Measurements from ENCODE around the gene NGRN.
A peak's percentile ranks its signal among the peaks of the same experiment; 100 is the strongest.

DNA sequence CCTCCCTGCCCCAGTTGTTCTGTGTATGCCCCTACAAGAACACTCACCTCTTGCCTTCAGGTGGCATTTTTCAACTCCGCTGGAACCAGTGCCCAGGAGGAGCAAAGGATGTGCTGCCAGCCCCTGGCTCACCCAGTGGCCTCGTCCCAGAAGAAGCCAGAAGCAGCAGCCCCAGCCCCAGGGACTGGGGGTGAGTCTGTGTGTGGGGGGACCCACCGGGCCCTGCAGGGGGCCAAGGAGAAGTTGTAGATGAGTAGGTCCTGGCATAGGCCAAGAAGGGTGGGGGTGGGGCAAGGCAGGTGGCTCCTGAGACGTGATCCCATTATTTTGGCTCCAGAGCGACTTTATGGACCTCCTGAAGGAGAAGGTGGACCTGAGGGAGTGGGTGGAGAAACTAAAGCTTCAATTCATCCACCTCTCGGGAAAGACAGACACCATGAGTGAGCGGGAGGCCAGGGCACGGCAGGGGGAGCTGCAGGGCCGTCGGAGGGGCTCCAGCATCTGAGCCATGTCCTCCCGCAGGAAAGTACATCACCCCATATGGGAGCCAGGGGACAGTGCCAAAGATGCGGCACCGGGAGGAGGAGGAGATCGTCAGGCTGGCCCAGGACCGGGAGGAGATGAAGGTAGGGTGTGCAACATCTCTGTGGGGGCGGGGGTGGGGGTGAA, 29.3 kb downstream of the NGRN start:
- TF ChIP-seq, protein P1, sequence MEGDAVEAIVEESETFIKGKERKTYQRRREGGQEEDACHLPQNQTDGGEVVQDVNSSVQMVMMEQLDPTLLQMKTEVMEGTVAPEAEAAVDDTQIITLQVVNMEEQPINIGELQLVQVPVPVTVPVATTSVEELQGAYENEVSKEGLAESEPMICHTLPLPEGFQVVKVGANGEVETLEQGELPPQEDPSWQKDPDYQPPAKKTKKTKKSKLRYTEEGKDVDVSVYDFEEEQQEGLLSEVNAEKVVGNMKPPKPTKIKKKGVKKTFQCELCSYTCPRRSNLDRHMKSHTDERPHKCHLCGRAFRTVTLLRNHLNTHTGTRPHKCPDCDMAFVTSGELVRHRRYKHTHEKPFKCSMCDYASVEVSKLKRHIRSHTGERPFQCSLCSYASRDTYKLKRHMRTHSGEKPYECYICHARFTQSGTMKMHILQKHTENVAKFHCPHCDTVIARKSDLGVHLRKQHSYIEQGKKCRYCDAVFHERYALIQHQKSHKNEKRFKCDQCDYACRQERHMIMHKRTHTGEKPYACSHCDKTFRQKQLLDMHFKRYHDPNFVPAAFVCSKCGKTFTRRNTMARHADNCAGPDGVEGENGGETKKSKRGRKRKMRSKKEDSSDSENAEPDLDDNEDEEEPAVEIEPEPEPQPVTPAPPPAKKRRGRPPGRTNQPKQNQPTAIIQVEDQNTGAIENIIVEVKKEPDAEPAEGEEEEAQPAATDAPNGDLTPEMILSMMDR (conservative IDR thresholded peaks at IDR 0.05; ENCODE audit: low read depth in 2 of 2), result peak in 1 of 2 experiments; percentile 49; a peak in 3 of 4 replicates
- TF ChIP-seq, protein P2, sequence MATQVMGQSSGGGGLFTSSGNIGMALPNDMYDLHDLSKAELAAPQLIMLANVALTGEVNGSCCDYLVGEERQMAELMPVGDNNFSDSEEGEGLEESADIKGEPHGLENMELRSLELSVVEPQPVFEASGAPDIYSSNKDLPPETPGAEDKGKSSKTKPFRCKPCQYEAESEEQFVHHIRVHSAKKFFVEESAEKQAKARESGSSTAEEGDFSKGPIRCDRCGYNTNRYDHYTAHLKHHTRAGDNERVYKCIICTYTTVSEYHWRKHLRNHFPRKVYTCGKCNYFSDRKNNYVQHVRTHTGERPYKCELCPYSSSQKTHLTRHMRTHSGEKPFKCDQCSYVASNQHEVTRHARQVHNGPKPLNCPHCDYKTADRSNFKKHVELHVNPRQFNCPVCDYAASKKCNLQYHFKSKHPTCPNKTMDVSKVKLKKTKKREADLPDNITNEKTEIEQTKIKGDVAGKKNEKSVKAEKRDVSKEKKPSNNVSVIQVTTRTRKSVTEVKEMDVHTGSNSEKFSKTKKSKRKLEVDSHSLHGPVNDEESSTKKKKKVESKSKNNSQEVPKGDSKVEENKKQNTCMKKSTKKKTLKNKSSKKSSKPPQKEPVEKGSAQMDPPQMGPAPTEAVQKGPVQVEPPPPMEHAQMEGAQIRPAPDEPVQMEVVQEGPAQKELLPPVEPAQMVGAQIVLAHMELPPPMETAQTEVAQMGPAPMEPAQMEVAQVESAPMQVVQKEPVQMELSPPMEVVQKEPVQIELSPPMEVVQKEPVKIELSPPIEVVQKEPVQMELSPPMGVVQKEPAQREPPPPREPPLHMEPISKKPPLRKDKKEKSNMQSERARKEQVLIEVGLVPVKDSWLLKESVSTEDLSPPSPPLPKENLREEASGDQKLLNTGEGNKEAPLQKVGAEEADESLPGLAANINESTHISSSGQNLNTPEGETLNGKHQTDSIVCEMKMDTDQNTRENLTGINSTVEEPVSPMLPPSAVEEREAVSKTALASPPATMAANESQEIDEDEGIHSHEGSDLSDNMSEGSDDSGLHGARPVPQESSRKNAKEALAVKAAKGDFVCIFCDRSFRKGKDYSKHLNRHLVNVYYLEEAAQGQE (IDR thresholded peaks at IDR 0.05; ENCODE audit: unreplicated experiment), result no peak
- no peak for TF ChIP-seq CREB1 (CRISPR knock-in tag; IDR thresholded peaks at IDR 0.05; ENCODE audit: low read depth)
- TF ChIP-seq POLR2AphosphoS5 (IDR thresholded peaks at IDR 0.05; ENCODE audit: low read depth), result no peak
- no peak for TF ChIP-seq EZH2 (IDR thresholded peaks at IDR 0.05; ENCODE audit: low read depth, unreplicated experiment)
